Coronary artery (tissue), 2 donors: Measurements from ENCODE around the gene ELMO2.

Source experiments
- DNase-seq: peaks from one replicate; pipeline ENCODE4 v3.0.0-alpha.2; 2017; ENCODE audit warnings: low spot score
- H3K27ac ChIP-seq, 2 donors: fragments of 200-600 bp; sonication (generic); one replicate each; pipeline ENCODE4 v1.5.1; 2016 to 2019
- H3K4me3 ChIP-seq: fragments of 200-600 bp; sonication (generic); 2 replicates; pipeline ENCODE4 v1.5.1; 2016; ENCODE audit warnings: mild to moderate bottlenecking, moderate library complexity
- TF ChIP-seq, protein P1 (sequence below): fragments of 200-600 bp; sonication (generic); IDR thresholded peaks from one replicate; pipeline ENCODE4 v1.5.1; 2019; ENCODE audit warnings: antibody characterized with exemption

ELMO2 gene

DNA sequence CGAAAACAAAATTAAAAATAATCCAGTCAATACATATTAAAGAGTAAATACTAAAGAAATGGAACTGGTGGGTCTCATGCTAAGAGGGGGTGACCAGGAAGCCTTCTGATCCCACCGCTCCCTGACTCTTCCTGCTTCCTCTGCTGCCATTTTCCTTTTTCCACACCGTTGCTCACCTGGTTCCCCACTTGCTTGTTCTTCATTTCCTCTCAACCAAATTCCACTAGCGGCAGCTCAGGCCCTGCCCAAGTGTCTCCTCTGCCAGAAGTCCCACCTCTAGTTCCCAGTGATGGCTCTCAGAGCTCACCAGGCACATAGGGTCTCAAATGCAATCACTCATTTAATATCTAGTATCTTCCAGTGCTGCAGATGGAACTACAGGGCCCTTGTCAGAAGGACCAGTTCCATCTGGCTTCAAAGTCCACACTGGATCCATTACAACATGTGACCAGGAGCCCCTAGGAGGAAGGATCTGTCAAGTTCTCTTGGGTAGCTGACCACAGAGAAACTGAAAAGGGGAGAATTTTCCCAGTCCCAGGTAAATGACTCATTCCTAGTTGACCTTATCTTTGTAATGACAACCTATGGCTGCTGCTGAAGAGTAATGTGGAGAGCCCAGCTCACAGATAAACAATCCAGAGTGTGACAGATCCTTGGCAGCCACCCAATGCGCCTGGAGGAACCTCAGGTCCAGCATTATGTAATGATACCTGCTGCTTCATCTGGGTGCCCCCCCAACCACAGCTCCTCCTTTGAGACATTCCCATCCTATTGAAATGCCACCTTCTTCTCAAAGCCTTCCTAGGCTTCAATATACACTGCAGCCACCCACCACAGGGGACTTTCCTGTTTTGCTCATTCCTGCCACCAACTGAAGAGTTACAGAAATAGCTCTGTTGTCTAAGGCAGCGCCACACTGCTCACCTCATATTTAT is 38.2 kb downstream of the ELMO2 start:
- Histone ChIP-seq H3K4me3 (no peak overlapping the region), H3K27ac (no peak overlapping the region)
- DNase-seq = no peak
- TF ChIP-seq, protein P1, sequence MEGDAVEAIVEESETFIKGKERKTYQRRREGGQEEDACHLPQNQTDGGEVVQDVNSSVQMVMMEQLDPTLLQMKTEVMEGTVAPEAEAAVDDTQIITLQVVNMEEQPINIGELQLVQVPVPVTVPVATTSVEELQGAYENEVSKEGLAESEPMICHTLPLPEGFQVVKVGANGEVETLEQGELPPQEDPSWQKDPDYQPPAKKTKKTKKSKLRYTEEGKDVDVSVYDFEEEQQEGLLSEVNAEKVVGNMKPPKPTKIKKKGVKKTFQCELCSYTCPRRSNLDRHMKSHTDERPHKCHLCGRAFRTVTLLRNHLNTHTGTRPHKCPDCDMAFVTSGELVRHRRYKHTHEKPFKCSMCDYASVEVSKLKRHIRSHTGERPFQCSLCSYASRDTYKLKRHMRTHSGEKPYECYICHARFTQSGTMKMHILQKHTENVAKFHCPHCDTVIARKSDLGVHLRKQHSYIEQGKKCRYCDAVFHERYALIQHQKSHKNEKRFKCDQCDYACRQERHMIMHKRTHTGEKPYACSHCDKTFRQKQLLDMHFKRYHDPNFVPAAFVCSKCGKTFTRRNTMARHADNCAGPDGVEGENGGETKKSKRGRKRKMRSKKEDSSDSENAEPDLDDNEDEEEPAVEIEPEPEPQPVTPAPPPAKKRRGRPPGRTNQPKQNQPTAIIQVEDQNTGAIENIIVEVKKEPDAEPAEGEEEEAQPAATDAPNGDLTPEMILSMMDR = no peak

DNA sequence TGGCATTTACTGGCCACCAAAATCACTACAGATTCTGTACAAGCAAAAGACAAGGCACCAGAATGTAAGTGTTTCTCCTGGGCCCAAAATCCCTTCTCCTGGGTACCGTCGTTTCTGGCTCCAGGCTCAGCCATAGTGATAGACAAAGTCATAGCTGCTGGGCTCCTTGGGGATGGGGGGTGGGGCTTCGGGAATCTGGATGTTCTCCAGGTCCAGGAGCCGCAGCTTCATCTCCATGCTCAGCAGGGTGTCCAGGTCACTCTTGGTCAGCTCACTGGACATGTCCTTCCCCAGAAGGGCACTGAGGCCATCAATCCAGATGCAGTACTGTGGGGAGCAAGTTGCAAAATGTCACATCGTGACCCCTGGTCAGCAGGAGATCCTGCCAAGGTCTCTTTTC is 39.2 kb downstream of the ELMO2 start:
- Histone ChIP-seq H3K27ac (no peak overlapping the region), H3K4me3 (no peak overlapping the region)
- DNase-seq = no peak
- TF ChIP-seq, protein P1 = no peak

DNA sequence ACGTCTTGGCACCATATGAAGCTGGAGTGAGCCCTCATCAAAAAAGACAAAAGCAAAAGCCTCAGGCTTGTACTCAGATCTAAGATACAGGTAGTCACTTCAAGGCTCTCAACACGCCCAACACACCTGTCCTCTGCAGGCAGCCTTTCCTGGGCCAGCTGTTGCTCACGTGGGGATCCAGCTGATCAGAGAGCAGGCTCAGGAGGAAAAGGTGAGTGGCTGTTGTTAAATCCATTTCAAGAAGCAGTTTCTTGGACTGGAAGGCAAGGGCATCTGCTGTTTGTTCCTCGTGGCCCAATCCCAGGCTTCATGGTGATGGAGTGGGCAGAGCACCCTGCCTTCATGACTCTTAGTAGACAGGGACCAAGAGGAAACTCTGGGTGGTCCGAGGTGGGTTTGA is 39.6 kb downstream of the ELMO2 start:
- TF ChIP-seq, protein P1 = no peak
- no peak overlapping the region for H3K4me3 ChIP-seq
- H3K27ac ChIP-seq = no peak overlapping the region
- DNase-seq = no peak

DNA sequence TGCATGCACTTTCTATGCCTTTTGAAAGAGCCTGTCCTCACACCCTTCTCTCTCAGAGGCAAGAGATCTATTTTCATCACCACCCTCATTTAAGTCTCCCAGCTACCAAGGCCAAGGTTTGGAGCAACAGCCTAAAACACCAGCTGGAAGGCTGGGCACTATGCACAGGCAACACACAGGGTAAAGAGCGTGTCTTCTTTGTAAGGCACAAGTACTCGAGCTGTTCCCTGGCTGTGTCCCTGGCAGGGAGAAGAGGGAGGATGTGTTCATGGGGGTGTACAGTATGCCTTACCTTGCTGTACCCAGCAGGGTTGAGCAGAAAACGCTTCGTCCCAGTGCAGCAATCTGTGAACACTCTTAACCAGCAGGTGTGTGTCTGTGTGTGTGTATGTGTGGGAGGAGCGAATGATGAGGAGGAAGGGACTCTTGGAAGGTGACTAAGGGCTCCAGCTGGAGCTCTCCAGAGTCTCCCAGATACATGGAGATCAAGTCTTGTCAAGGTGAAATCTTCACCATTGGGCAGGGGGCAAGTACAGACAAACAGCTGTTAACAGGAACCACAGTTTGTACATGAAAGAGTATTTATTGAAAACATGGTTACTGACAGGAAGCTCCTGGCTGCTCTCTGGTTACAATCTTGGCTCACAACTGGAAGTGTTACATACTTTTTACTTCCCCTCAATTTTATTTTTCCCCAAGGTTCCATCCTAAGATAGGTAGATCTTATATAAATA is 40.8 kb downstream of the ELMO2 start:
- TF ChIP-seq, protein P1 = no peak
- H3K4me3 ChIP-seq = no peak overlapping the region
- no peak overlapping the region for H3K27ac ChIP-seq
- no peak for DNase-seq

DNA sequence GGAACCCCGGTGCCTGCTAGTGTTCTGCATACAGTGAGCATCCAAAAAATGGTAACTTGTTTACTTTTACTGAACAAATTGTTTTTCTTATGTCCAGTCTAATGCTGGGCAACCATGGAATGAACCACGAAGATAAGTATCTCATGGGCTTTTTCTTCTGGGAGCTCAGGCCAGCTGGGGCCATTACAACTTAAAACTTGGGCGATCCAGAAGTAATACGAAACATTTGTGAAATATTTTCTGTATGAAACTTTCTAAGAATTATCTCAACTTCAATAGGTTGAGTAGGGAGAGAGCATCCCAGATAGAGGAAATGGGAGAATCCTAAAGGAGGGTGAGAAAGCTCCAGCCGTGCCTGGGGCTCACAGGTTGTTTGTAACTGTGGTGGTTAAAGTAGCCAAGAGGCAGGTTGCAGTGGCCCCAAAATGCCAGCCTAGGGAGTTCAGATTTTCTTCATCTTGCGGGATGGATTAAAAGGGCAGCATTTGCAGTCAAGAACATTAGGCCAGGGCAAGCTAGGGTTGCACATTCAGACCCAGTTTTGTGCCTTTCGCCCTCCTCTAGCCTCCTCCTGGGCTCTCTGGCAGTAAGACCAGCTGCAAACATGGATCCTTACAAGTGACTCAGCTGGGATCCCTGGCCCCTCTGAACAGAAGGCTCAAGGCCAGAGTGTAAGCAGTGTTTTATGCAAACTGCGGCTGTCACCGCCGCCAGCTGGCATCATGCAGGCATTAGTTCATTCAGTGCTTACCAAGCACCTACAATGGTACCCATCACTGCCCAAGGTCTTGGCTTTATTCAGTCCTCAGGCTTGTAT is 41.5 kb downstream of the ELMO2 start:
- Histone ChIP-seq H3K4me3 (peak overlapping the region; percentile 97), H3K27ac (peak overlapping the region; percentile 97 to 98)
- TF ChIP-seq, protein P1 = no peak
- no peak for DNase-seq

DNA sequence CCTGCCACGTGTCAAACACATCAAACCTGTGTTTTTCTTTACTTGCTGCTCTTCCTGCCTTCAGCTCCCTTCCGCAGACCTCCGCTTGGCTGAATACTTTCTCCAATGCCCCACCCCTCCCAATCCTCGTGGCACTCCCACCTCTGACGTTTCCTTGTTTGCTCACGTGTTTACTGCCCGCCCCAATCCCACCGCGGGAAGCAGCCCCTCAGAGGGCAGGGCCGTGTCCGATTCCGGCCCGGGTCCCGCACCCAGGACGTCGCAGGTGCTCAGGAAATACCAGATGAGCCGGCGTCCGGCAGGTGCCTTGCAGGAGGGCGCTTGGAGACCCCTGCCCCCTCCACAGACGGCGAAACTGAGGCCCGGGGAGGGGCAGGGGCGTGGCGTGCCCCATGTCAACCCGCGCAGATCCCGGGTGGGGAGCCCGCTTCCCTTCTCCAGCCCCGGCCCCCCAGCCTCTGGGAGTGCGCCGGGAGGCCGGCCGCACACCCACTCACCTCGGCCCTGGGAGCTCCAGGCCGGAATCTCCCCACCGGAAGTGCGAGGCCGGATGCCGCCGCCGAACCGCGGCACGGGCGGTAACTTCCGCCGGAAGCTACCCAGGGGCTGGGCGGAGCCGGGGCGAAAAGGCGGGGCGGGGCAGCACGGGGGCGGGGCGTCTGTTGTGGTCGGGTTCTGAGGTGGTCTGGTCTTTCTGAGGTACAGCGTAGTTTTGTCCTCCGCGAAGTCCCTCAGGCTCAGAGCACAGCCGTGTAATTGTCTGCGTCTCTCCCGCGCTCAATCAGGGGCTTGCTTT is 42.3 kb downstream of the ELMO2 start:
- DNase-seq = peak; percentile 92
- Histone ChIP-seq H3K4me3 (peak overlapping the region; percentile 97), H3K27ac (peak overlapping the region; percentile 97 to 98)
- TF ChIP-seq, protein P1 = no peak
